Trophoblast cell (in vitro differentiated cells and primary cell): ENCODE measurements around the gene TRIP13.

Experiments
- DNase-seq, 2 donors: peaks; one replicate each; pipeline ENCODE4 v3.0.0-alpha.2; 2016
- H2AFZ ChIP-seq: 2 replicates; pipeline ENCODE4 v1.6.1; 2013; ENCODE audit warnings: low read length, moderate library complexity, mild to moderate bottlenecking; ENCODE audit not compliant: insufficient read depth, poor library complexity
- H2AK5ac ChIP-seq: 2 replicates; pipeline ENCODE4 v1.6.1; 2013; ENCODE audit warnings: mild to moderate bottlenecking, low read length
- H2BK120ac ChIP-seq: 2 replicates; pipeline ENCODE4 v1.6.1; 2013; ENCODE audit warnings: low read length, mild to moderate bottlenecking, moderate library complexity; ENCODE audit not compliant: insufficient read depth, poor library complexity
- H2BK12ac ChIP-seq: 2 replicates; pipeline ENCODE4 v1.6.1; 2013; ENCODE audit warnings: mild to moderate bottlenecking, low read length, moderate library complexity
- H2BK5ac ChIP-seq: 2 replicates; pipeline ENCODE4 v1.6.1; 2013; ENCODE audit warnings: low read length, low read depth, moderate library complexity, mild to moderate bottlenecking; ENCODE audit not compliant: poor library complexity
- H3K14ac ChIP-seq: 2 replicates; pipeline ENCODE4 v1.6.1; 2013; ENCODE audit warnings: mild to moderate bottlenecking, low read length
- H3K18ac ChIP-seq: 2 replicates; pipeline ENCODE4 v1.6.1; 2013; ENCODE audit warnings: mild to moderate bottlenecking, low read length
- H3K23ac ChIP-seq: 2 replicates; pipeline ENCODE4 v1.6.1; 2013; ENCODE audit warnings: low read length
- H3K27ac ChIP-seq: 2 replicates; pipeline ENCODE4 v1.5.1; 2013; ENCODE audit warnings: low read depth, mild to moderate bottlenecking, inconsistent platforms, low read length, moderate library complexity
- H3K27me3 ChIP-seq: 2 replicates; pipeline ENCODE4 v1.6.1; 2013; ENCODE audit warnings: inconsistent platforms, mild to moderate bottlenecking, low read length, moderate library complexity; ENCODE audit not compliant: insufficient read depth
- H3K36me3 ChIP-seq, 2 experiments: 1 replicate in 1 of 2; 2 replicates in 1 of 2; pipeline ENCODE4 v1.6.1; 2013; ENCODE audit warnings: low read length in 2 of 2, mild to moderate bottlenecking in 2 of 2, moderate library complexity in 1 of 2; ENCODE audit not compliant: insufficient read depth in 2 of 2, control insufficient read depth in 1 of 2
- H3K4ac ChIP-seq: 2 replicates; pipeline ENCODE4 v1.6.1; 2013; ENCODE audit warnings: low read depth, mild to moderate bottlenecking, low read length, moderate library complexity
- H3K4me1 ChIP-seq, 2 experiments: 1 replicate in 1 of 2; 2 replicates in 1 of 2; pipeline ENCODE4 v1.6.1; 2013; ENCODE audit warnings: low read length in 2 of 2, mild to moderate bottlenecking in 2 of 2, moderate library complexity in 1 of 2; ENCODE audit not compliant: insufficient read depth in 2 of 2, control insufficient read depth in 1 of 2
- H3K4me2 ChIP-seq: 2 replicates; pipeline ENCODE4 v1.6.1; 2013; ENCODE audit warnings: inconsistent platforms, mild to moderate bottlenecking, low read length, moderate library complexity
- H3K4me3 ChIP-seq: 2 replicates; pipeline ENCODE4 v1.5.1; 2013; ENCODE audit warnings: mild to moderate bottlenecking, low read depth, low read length, inconsistent platforms
- H3K79me1 ChIP-seq: one replicate; pipeline ENCODE4 v1.6.1; 2013; ENCODE audit warnings: low read length
- H3K79me2 ChIP-seq: 2 replicates; pipeline ENCODE4 v1.6.1; 2013; ENCODE audit warnings: low read length, mild to moderate bottlenecking; ENCODE audit not compliant: control insufficient read depth, insufficient read depth, poor library complexity
- H3K9ac ChIP-seq: 2 replicates; pipeline ENCODE4 v1.6.1; 2013; ENCODE audit warnings: mild to moderate bottlenecking, low read length
- H3K9me3 ChIP-seq: 2 replicates; pipeline ENCODE4 v1.6.1; 2013; ENCODE audit warnings: low read depth, mild to moderate bottlenecking, control low read depth, inconsistent platforms, low read length; ENCODE audit not compliant: insufficient read depth
- H4K12ac ChIP-seq: 2 replicates; pipeline ENCODE4 v1.6.1; 2013; ENCODE audit warnings: low read depth, mild to moderate bottlenecking, low read length, moderate library complexity
- H4K8ac ChIP-seq: 2 replicates; pipeline ENCODE4 v1.6.1; 2013; ENCODE audit warnings: low read depth, mild to moderate bottlenecking, low read length, moderate library complexity
- H4K91ac ChIP-seq: one replicate; pipeline ENCODE4 v1.6.1; 2013; ENCODE audit warnings: low read depth, mild to moderate bottlenecking, low read length, moderate library complexity
- WGBS: extraction: QIAGEN DNeasy Blood & Tissue Kit; methylation state at CpG from one replicate; pipeline ENCODE4 v1.1.7; 2013; ENCODE audit warnings: missing lambda C conversion rate; ENCODE audit not compliant: insufficient read length, insufficient coverage; ENCODE audit errors: extremely low coverage; 5-methylcytosine and 5-hydroxymethylcytosine counted together

TRIP13 gene

GRCh38 chr5:851076-851475 lies 41.6 kb upstream of the TRIP13 start:
- H2AK5ac ChIP-seq = no peak overlapping the region
- H3K36me3 ChIP-seq = peaks cover 3 to 5% of the 10 kb centered on the region in 2 experiments
- DNase-seq = no peak
- H2BK12ac ChIP-seq = no peak overlapping the region
- H4K12ac ChIP-seq = no peak overlapping the region
- no peak overlapping the region for H3K18ac ChIP-seq
- no peak overlapping the region for H3K4ac ChIP-seq
- peaks cover 3 to 11% of the 10 kb centered on the region in 2 experiments for H3K4me1 ChIP-seq
- H2AFZ ChIP-seq = no peak overlapping the region
- no peak overlapping the region for H2BK120ac ChIP-seq
- H3K79me1 ChIP-seq = no peaks in the 10 kb centered on the region
- no peak overlapping the region for H3K4me2 ChIP-seq
- H3K27ac ChIP-seq = no peak overlapping the region
- no peak overlapping the region for H4K8ac ChIP-seq
- no peak overlapping the region for H2BK5ac ChIP-seq
- no peak overlapping the region for H3K4me3 ChIP-seq
- no peak overlapping the region for H3K23ac ChIP-seq
- H3K27me3 ChIP-seq = no peaks in the 10 kb centered on the region
- H3K79me2 ChIP-seq = peaks cover 1% of the 10 kb centered on the region
- no peak overlapping the region for H4K91ac ChIP-seq
- peaks cover 4% of the 10 kb centered on the region for H3K9me3 ChIP-seq
- no CpG with 5 or more reads among the region's 19 CpGs for WGBS
- no peak overlapping the region for H3K14ac ChIP-seq
- no peak overlapping the region for H3K9ac ChIP-seq

- no peak overlapping the region for H3K27ac ChIP-seq
- H2AK5ac ChIP-seq = no peak overlapping the region
- no peak overlapping the region for H2BK12ac ChIP-seq
- H3K27me3 ChIP-seq = no peaks in the 10 kb centered on the region
- H3K4me3 ChIP-seq = no peak overlapping the region
- H4K12ac ChIP-seq = no peak overlapping the region
- peaks cover 3% of the 10 kb centered on the region for H3K9me3 ChIP-seq
- H4K91ac ChIP-seq = no peak overlapping the region
- H3K14ac ChIP-seq = no peak overlapping the region
- H3K4ac ChIP-seq = no peak overlapping the region
- H3K79me2 ChIP-seq = peaks cover 1% of the 10 kb centered on the region
- no peak overlapping the region for H2BK5ac ChIP-seq
- peak in 1 of 2 donors; percentile 10 for DNase-seq
- no peak overlapping the region for H3K18ac ChIP-seq
- no peak overlapping the region for H4K8ac ChIP-seq
- no peak overlapping the region for H2AFZ ChIP-seq
- no peak overlapping the region for H3K4me2 ChIP-seq
- H3K4me1 ChIP-seq = peaks cover 3 to 11% of the 10 kb centered on the region in 2 experiments
- no peak overlapping the region for H3K9ac ChIP-seq
- peaks cover 3 to 5% of the 10 kb centered on the region in 2 experiments for H3K36me3 ChIP-seq
- H3K23ac ChIP-seq = no peak overlapping the region
- H2BK120ac ChIP-seq = no peak overlapping the region
- no peaks in the 10 kb centered on the region for H3K79me1 ChIP-seq
- WGBS = no CpG with 5 or more reads among the region's 16 CpGs
Observed at GRCh38 chr5:851553-851952, 41.1 kb upstream of the TRIP13 start.

GRCh38 chr5:852018-852417 lies 40.7 kb upstream of the TRIP13 start:
- Histone ChIP-seq H2AFZ (no peak overlapping the region), H4K12ac (no peak overlapping the region), H3K79me2 (peaks cover 1% of the 10 kb centered on the region), H3K4me1 (peaks cover 3 to 11% of the 10 kb centered on the region in 2 experiments), H2BK12ac (no peak overlapping the region), H3K14ac (no peak overlapping the region), H3K9ac (no peak overlapping the region), H3K4ac (no peak overlapping the region), H3K23ac (no peak overlapping the region), H3K79me1 (no peaks in the 10 kb centered on the region), H2BK5ac (no peak overlapping the region), H3K27ac (no peak overlapping the region), H3K4me3 (no peak overlapping the region), H4K91ac (no peak overlapping the region), H2BK120ac (no peak overlapping the region), H3K27me3 (no peaks in the 10 kb centered on the region), H3K9me3 (peaks cover 3% of the 10 kb centered on the region), H4K8ac (no peak overlapping the region), H3K18ac (no peak overlapping the region), H3K36me3 (peaks cover 3% of the 10 kb centered on the region in 2 experiments), H3K4me2 (no peak overlapping the region), H2AK5ac (no peak overlapping the region)
- no CpG with 5 or more reads among the region's 5 CpGs for WGBS
- no peak for DNase-seq

- H2BK12ac ChIP-seq = no peak overlapping the region
- H3K79me2 ChIP-seq = peaks cover 1% of the 10 kb centered on the region
- H3K9ac ChIP-seq = no peak overlapping the region
- peaks cover 3 to 11% of the 10 kb centered on the region in 2 experiments for H3K4me1 ChIP-seq
- H2BK120ac ChIP-seq = no peak overlapping the region
- no peak overlapping the region for H3K4me2 ChIP-seq
- no CpG with 5 or more reads among the region's 55 CpGs for WGBS
- H2AFZ ChIP-seq = no peak overlapping the region
- H3K4ac ChIP-seq = no peak overlapping the region
- peaks cover 3% of the 10 kb centered on the region in 2 experiments for H3K36me3 ChIP-seq
- H3K9me3 ChIP-seq = peaks cover 3% of the 10 kb centered on the region
- no peaks in the 10 kb centered on the region for H3K27me3 ChIP-seq
- H3K14ac ChIP-seq = no peak overlapping the region
- H4K91ac ChIP-seq = no peak overlapping the region
- H4K8ac ChIP-seq = no peak overlapping the region
- H3K27ac ChIP-seq = no peak overlapping the region
- H3K18ac ChIP-seq = no peak overlapping the region
- H3K23ac ChIP-seq = no peak overlapping the region
- no peaks in the 10 kb centered on the region for H3K79me1 ChIP-seq
- no peak overlapping the region for H4K12ac ChIP-seq
- H3K4me3 ChIP-seq = no peak overlapping the region
- no peak overlapping the region for H2BK5ac ChIP-seq
- DNase-seq = no peak
- no peak overlapping the region for H2AK5ac ChIP-seq
Observed at GRCh38 chr5:852431-853401, 40.0 kb upstream of the TRIP13 start.
